H1 (cell line): ENCODE data around the gene PCP4. TPM values are rescaled to one million over a fixed set of nuclear protein-coding genes. Genes with fewer than 3 reads are reported as not detected.

ENCODE experiments used
- CTCF ChIA-PET: fragments of 300-600 bp; sonication (Branson Sonifier 250); formaldehyde crosslinking; loops from one replicate; lab custom pipeline; 2021; ENCODE audit not compliant: partially characterized antibody; lab: Charles Lee
- POLR2A ChIA-PET: fragments of 300-600 bp; sonication (Branson Sonifier 250); formaldehyde crosslinking; loops from one replicate; lab custom pipeline; 2021; ENCODE audit warnings: inconsistent platforms; ENCODE audit not compliant: partially characterized antibody; lab: Charles Lee
- DNase-seq, 2 experiments: peaks; one replicate each; pipeline versions ENCODE4 v3.0.0 to v3.0.0-alpha.2; 2010 to 2022; ENCODE audit warnings: low spot score in 2 of 2, low read depth in 1 of 2, mixed read lengths in 1 of 2
- FAIRE-seq: peaks from 2 replicates; lab custom pipeline; 2011; peaks lifted over from hg19 to GRCh38; lab: Jason Lieb, UNC
- H2AFZ ChIP-seq: 2 replicates; pipeline ENCODE4 v1.8.1; 2012; ENCODE audit warnings: low read length, inconsistent platforms
- H2AK5ac ChIP-seq: 2 replicates; pipeline ENCODE4 v1.6.1; 2013; ENCODE audit warnings: low read depth, low read length
- H2BK120ac ChIP-seq: replicated peaks from 2 replicates; pipeline ENCODE3; 2013; ENCODE audit warnings: low read depth, low read length, inconsistent platforms
- H2BK12ac ChIP-seq: 2 replicates; pipeline ENCODE4 v1.6.1; 2013; ENCODE audit warnings: low read depth, low read length
- H2BK15ac ChIP-seq: 2 replicates; pipeline ENCODE4 v1.6.1; 2013; ENCODE audit warnings: low read length
- H2BK20ac ChIP-seq: 2 replicates; pipeline ENCODE4 v1.6.1; 2013; ENCODE audit warnings: low read length
- H2BK5ac ChIP-seq: 2 replicates; pipeline ENCODE4 v1.6.1; 2013; ENCODE audit warnings: low read depth, low read length
- H3K14ac ChIP-seq: 2 replicates; pipeline ENCODE4 v1.6.1; 2013; ENCODE audit warnings: inconsistent platforms; ENCODE audit not compliant: insufficient read length
- H3K18ac ChIP-seq: 2 replicates; pipeline ENCODE4 v1.6.1; 2013; ENCODE audit warnings: low read length; ENCODE audit errors: extremely low read depth
- H3K23ac ChIP-seq: 2 replicates; pipeline ENCODE4 v1.6.1; 2013; ENCODE audit warnings: inconsistent platforms; ENCODE audit not compliant: insufficient read length
- H3K23me2 ChIP-seq: 2 replicates; pipeline ENCODE4 v1.6.1; 2013; ENCODE audit warnings: low read depth, low read length
- H3K27ac ChIP-seq: 2 replicates; pipeline ENCODE4 v1.6.1; 2011; ENCODE audit warnings: low read depth, low read length, inconsistent platforms
- H3K27me3 ChIP-seq, 4 experiments: replicated peaks in 1 of 4; 1 replicate in 1 of 4; 2 replicates in 3 of 4; pipeline versions ENCODE4 v1.6.1 to v1.8.1; 2011 to 2013; ENCODE audit warnings: low read length in 3 of 4, mild to moderate bottlenecking in 3 of 4, inconsistent platforms in 2 of 4, mixed read lengths in 2 of 4, moderate library complexity in 1 of 4; ENCODE audit not compliant: control insufficient read depth in 3 of 4, insufficient read depth in 3 of 4; ENCODE audit errors: extremely low read depth in 1 of 4
- H3K36me3 ChIP-seq, 4 experiments: 2 replicates each; pipeline versions ENCODE4 v1.6.1 to v1.8.1; 2011 to 2013; ENCODE audit warnings: mild to moderate bottlenecking in 4 of 4, low read length in 3 of 4, moderate library complexity in 2 of 4, control low read depth in 1 of 4, inconsistent platforms in 1 of 4; ENCODE audit not compliant: insufficient read depth in 4 of 4, control insufficient read depth in 2 of 4
- H3K4ac ChIP-seq: replicated peaks from 2 replicates; pipeline ENCODE3; 2013; ENCODE audit warnings: low read length, low read depth, mixed read lengths, inconsistent platforms; ENCODE audit not compliant: insufficient read length
- H3K4me1 ChIP-seq, 4 experiments: replicated peaks in 1 of 4; 1 replicate in 1 of 4; 2 replicates in 3 of 4; pipeline versions ENCODE4 v1.6.1 to v1.8.1; 2011 to 2013; ENCODE audit warnings: low read length in 3 of 4, inconsistent platforms in 2 of 4, mixed read lengths in 1 of 4; ENCODE audit not compliant: insufficient read depth in 4 of 4, control insufficient read depth in 3 of 4
- H3K4me2 ChIP-seq, 2 experiments: 2 replicates each; pipeline versions ENCODE4 v1.6.1 to v1.8.1; 2011 to 2013; ENCODE audit warnings: low read depth in 2 of 2, low read length in 2 of 2, control low read depth in 1 of 2, inconsistent platforms in 1 of 2, mild to moderate bottlenecking in 1 of 2; ENCODE audit not compliant: insufficient read depth in 1 of 2
- H3K4me3 ChIP-seq, 4 experiments: fragments of 200-600, 300-600 bp in 1 of 4; sonication (generic), shearing (Covaris generic), sonication (Bioruptor Twin) in 1 of 4; 2 replicates each; pipeline versions ENCODE4 v1.5.1 to v1.8.1; 2011 to 2016; ENCODE audit warnings: low read length in 4 of 4, low read depth in 3 of 4, control low read depth in 2 of 4, inconsistent platforms in 2 of 4, mild to moderate bottlenecking in 2 of 4, mixed read lengths in 1 of 4, moderate library complexity in 1 of 4; ENCODE audit not compliant: insufficient read depth in 2 of 4; ENCODE audit errors: extremely low read depth in 1 of 4
- H3K56ac ChIP-seq: replicated peaks from 2 replicates; pipeline ENCODE3; 2013; ENCODE audit warnings: low read depth, mild to moderate bottlenecking, mixed read lengths, low read length, inconsistent platforms; ENCODE audit not compliant: insufficient read length
- H3K79me1 ChIP-seq: 2 replicates; pipeline ENCODE4 v1.6.1; 2013; ENCODE audit warnings: low read depth, low read length, control low read depth
- H3K79me2 ChIP-seq, 2 experiments: 2 replicates each; pipeline versions ENCODE4 v1.6.1 to v1.8.1; 2012 to 2013; ENCODE audit warnings: low read length in 2 of 2, mild to moderate bottlenecking in 2 of 2, inconsistent platforms in 1 of 2; ENCODE audit not compliant: insufficient read depth in 2 of 2, control insufficient read depth in 1 of 2
- H3K9ac ChIP-seq, 4 experiments: replicated peaks in 1 of 4; 1 replicate in 1 of 4; 2 replicates in 3 of 4; pipeline versions ENCODE4 v1.6.1 to v1.8.1; 2011 to 2013; ENCODE audit warnings: low read depth in 3 of 4, low read length in 3 of 4, control low read depth in 2 of 4, mild to moderate bottlenecking in 2 of 4, moderate library complexity in 2 of 4, inconsistent platforms in 1 of 4; ENCODE audit errors: extremely low read depth in 1 of 4
- H3K9me3 ChIP-seq, 2 experiments: 2 replicates each; pipeline versions ENCODE4 v1.6.1 to v1.8.1; 2012 to 2013; ENCODE audit warnings: mild to moderate bottlenecking in 2 of 2, moderate library complexity in 2 of 2, control low read depth in 1 of 2, inconsistent platforms in 1 of 2, low read depth in 1 of 2, low read length in 1 of 2, mixed read lengths in 1 of 2; ENCODE audit not compliant: insufficient read depth in 2 of 2
- H4K20me1 ChIP-seq, 2 experiments: replicated peaks in 1 of 2; 2 replicates each; pipeline versions ENCODE3 to v1.8.1; 2011 to 2013; ENCODE audit warnings: inconsistent platforms in 2 of 2, low read length in 2 of 2, mild to moderate bottlenecking in 1 of 2; ENCODE audit not compliant: insufficient read depth in 2 of 2, control insufficient read depth in 1 of 2
- H4K5ac ChIP-seq: 2 replicates; pipeline ENCODE4 v1.6.1; 2013; ENCODE audit warnings: low read length, low read depth, mixed read lengths, inconsistent platforms; ENCODE audit not compliant: insufficient read length
- H4K8ac ChIP-seq: 2 replicates; pipeline ENCODE4 v1.8.0; 2013; ENCODE audit warnings: mild to moderate bottlenecking, moderate library complexity, low read length, inconsistent platforms; ENCODE audit not compliant: insufficient read depth; ENCODE audit errors: extremely low read depth
- H4K91ac ChIP-seq: replicated peaks from 2 replicates; pipeline ENCODE3; 2013; ENCODE audit warnings: low read length, mixed read lengths, inconsistent platforms; ENCODE audit not compliant: insufficient read length
- CREB1 ChIP-seq: IDR thresholded peaks from 2 replicates; pipeline ENCODE4 v1.6.1; 2012; ENCODE audit warnings: inconsistent platforms
- GABPA ChIP-seq: IDR thresholded peaks from 2 replicates; pipeline ENCODE4 v1.6.1; 2011; ENCODE audit warnings: mild to moderate bottlenecking, low read length, moderate library complexity, borderline replicate concordance; ENCODE audit not compliant: insufficient read depth
- KDM4A ChIP-seq: IDR thresholded peaks from one replicate; pipeline ENCODE4 v1.7.1; 2012; ENCODE audit warnings: low read depth, mild to moderate bottlenecking, moderate library complexity, low read length, inconsistent platforms; ENCODE audit not compliant: severe bottlenecking
- TAF1 ChIP-seq: IDR thresholded peaks from 2 replicates; pipeline ENCODE4 v1.6.1; 2011; ENCODE audit warnings: mild to moderate bottlenecking, low read depth, low read length
- WGBS, 2 experiments: shearing (Covaris generic) in 1 of 2; methylation state at CpG; one replicate each; pipeline versions ENCODE4 v1.1.6 to v1.1.7; 2013 to 2015; ENCODE audit warnings: low lambda C conversion rate in 2 of 2, mixed read lengths in 2 of 2, inconsistent platforms in 1 of 2, low coverage in 1 of 2, missing lambda C conversion rate in 1 of 2; ENCODE audit not compliant: insufficient replicate concordance in 2 of 2, insufficient coverage in 1 of 2, insufficient read length in 1 of 2; ENCODE audit errors: extremely low coverage in 1 of 2, missing lambda C conversion rate in 1 of 2; 5-methylcytosine and 5-hydroxymethylcytosine counted together
- polyA plus RNA-seq, 7 experiments: library from polyadenylated mRNA; depleted of rRNA in 3 of 7; stranded (reverse) in 5 of 7; unstranded in 2 of 7; fragments of >200 nt in 5 of 7; fragments of 200-250 nt in 2 of 7; gene quantifications; 1 replicate in 5 of 7; 2 replicates in 1 of 7; 4 replicates in 1 of 7; pipeline versions ENCODE4 v1.2.1 to v1.2.3, GENCODE V29; 2011 to 2013; ENCODE audit warnings: missing spikeins in 2 of 7, mixed read lengths in 2 of 7
- total RNA-seq: library from RNA; stranded (reverse); fragmentation: NEBNext Ultra II Directional; extraction: Animal tissue kit (Norgen Biotek cat#: 25700); gene quantifications from 2 replicates; pipeline ENCODE4 v1.2.1, GENCODE V29; 2021

Gene PCP4
- total and polyA plus RNA-seq, 2 of the 8 experiments (the other 6 are each of a cell fraction or from before 2014, with no cell fraction given) = 1.8 to 2.4 TPM

DNA sequence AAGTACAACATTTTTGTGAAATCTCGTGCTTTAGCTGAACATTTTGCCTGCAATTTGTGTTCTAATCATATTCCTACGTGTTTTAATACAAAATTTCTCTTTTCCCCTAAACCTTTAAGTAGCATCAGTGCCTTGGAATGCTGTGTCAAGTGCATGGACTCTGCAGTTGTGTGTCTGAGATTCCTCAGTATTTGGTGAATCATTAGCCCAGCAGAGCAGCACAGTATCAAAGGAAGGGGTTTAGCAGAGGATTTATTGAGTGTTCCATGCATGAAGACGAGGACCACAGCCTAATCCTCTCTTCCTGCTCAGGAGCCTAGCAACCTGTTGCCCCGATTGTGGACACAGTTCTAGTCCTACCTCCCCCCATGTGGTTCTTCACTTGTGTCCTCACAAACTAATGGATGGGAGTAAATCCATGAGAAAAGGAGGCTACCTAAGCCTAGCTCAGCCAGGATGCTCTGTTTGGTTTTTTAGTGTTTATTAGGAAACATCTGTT, 29.3 kb upstream of the PCP4 start:
- no peaks in the 10 kb centered on the region for H3K79me1 ChIP-seq
- H3K27ac ChIP-seq = no peak overlapping the region
- no peak overlapping the region for H2BK15ac ChIP-seq
- H4K20me1 ChIP-seq = no peaks in the 10 kb centered on the region
- no peak overlapping the region for H3K4me3 ChIP-seq
- H4K5ac ChIP-seq = no peak overlapping the region
- H2BK120ac ChIP-seq = no peak overlapping the region
- no peak overlapping the region for H2BK20ac ChIP-seq
- H3K14ac ChIP-seq = no peak overlapping the region
- no peak overlapping the region for H3K18ac ChIP-seq
- no peak overlapping the region for H3K4me2 ChIP-seq
- H3K79me2 ChIP-seq = no peaks in the 10 kb centered on the region
- ChIA-PET CTCF (no interaction called here), POLR2A (no interaction called here)
- FAIRE-seq (no peak), DNase-seq (no peak)
- H3K36me3 ChIP-seq = no peaks in the 10 kb centered on the region
- H4K91ac ChIP-seq = no peak overlapping the region
- H3K23me2 ChIP-seq = no peaks in the 10 kb centered on the region
- no peak overlapping the region for H4K8ac ChIP-seq
- H3K27me3 ChIP-seq = no peaks in the 10 kb centered on the region
- no peak overlapping the region for H2AFZ ChIP-seq
- TF ChIP-seq CREB1 (no peak), TAF1 (no peak), GABPA (no peak), KDM4A (no peak)
- no peak overlapping the region for H3K56ac ChIP-seq
- H3K23ac ChIP-seq = no peak overlapping the region
- H2BK5ac ChIP-seq = no peak overlapping the region
- H2AK5ac ChIP-seq = no peak overlapping the region
- peaks cover 0 to 7% (median 0%) of the 10 kb centered on the region in 4 experiments; a peak in 1 of 7 replicates for H3K4me1 ChIP-seq
- no peak overlapping the region for H2BK12ac ChIP-seq
- WGBS, 2 experiments = 80% methylated on average over 4 of the region's 4 CpGs; no CpG with 5 or more reads in 1 of the 2 experiments
- no peak overlapping the region for H3K9ac ChIP-seq
- H3K4ac ChIP-seq = no peak overlapping the region
- H3K9me3 ChIP-seq = no peaks in the 10 kb centered on the region
